ENCODE data around the gene CLEC16A. TPM values are rescaled to one million over a fixed set of nuclear protein-coding genes. Genes with fewer than 3 reads are reported as not detected.

CLEC16A gene
- total RNA-seq, 1 donor from 2014 or later, result 57.6 TPM

DNA sequence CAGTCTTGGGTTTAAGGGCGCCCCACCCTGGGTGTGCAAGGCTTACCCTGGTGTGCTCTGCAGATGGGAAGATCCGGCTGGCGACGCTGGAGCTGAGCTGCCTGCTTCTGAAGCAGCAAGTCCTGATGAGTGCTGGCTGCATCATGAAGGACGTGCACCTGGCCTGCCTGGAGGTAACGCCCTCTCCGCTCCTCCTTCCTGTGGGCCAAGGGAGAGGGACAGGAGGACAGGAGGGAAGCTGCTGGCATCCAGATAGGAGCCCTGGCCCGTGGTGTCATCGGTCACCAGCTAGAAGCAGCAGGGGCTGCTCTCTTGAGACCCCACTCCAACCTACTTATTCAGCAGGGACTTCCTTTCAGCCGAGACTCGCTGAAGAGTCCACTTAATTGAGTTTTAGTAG is 97.8 kb downstream of the CLEC16A start:
- POLR2A ChIA-PET, result no interaction called here
- Mint-ChIP-seq H3K4me1 (no peaks in the 10 kb centered on the region), H3K36me3 (ENCODE audit: low read depth) (peaks cover 80% of the 10 kb centered on the region), H3K4me3 (no peak overlapping the region), H3K9me3 (no peaks in the 10 kb centered on the region), H3K27me3 (no peaks in the 10 kb centered on the region), H3K27ac (no peak overlapping the region)
- CTCF ChIA-PET, result no interaction called here
- DNase-seq (no peak), ATAC-seq (ENCODE audit: low read depth) (no peak)
- TF ChIP-seq, protein P1, sequence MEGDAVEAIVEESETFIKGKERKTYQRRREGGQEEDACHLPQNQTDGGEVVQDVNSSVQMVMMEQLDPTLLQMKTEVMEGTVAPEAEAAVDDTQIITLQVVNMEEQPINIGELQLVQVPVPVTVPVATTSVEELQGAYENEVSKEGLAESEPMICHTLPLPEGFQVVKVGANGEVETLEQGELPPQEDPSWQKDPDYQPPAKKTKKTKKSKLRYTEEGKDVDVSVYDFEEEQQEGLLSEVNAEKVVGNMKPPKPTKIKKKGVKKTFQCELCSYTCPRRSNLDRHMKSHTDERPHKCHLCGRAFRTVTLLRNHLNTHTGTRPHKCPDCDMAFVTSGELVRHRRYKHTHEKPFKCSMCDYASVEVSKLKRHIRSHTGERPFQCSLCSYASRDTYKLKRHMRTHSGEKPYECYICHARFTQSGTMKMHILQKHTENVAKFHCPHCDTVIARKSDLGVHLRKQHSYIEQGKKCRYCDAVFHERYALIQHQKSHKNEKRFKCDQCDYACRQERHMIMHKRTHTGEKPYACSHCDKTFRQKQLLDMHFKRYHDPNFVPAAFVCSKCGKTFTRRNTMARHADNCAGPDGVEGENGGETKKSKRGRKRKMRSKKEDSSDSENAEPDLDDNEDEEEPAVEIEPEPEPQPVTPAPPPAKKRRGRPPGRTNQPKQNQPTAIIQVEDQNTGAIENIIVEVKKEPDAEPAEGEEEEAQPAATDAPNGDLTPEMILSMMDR (IDR thresholded peaks at IDR 0.05), result no peak
- intact Hi-C loops (cut with micrococcal nuclease), result loop anchor here (5.0 kb wide), 1 partner anchor 40 kb away; no protein-coding TSS in a partner anchor

- TF ChIP-seq, protein P1 (IDR thresholded peaks at IDR 0.05), result no peak
- CTCF ChIA-PET, result no interaction called here
- no peak overlapping the region for H3K4me3 Mint-ChIP-seq
These were observed 101.1 kb downstream of the CLEC16A start for GRCh38 chr16:11045441-11045840.

DNA sequence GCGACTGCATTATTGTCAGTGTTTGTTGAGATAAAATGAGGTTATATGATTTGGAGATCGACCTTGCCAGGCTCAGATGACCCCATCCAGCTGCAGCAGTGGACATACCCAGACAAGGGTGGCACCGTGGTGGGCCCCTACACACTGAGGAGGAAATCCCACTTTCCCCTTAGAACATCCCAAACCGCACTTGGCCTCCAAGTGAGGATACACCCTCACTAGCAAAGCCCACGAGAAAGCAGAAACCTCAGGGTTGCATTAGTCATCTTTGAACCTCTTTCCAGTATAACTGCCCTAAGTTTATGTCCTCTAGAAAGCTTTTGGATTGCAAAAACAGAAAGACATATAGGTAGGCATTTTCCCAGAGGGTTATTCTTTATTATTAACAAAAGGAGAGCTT is 101.5 kb downstream of the CLEC16A start:
- DNase-seq (no peak), ATAC-seq (ENCODE audit: low read depth) (no peak)
- Mint-ChIP-seq H3K4me3 (no peak overlapping the region), H3K4me1 (no peaks in the 10 kb centered on the region), H3K36me3 (ENCODE audit: low read depth) (peaks cover 81% of the 10 kb centered on the region), H3K27me3 (no peaks in the 10 kb centered on the region), H3K27ac (no peak overlapping the region), H3K9me3 (no peaks in the 10 kb centered on the region)
- intact Hi-C loops (cut with micrococcal nuclease), result no loop called here
- ChIA-PET CTCF (no interaction called here), POLR2A (interaction anchor here (2.0 kb wide), 1 partner anchor 210 kb away, joined by 8 read pairs; the partner anchor contains the start of gene SOCS1)
- TF ChIP-seq, protein P1 (IDR thresholded peaks at IDR 0.05), result no peak

More at GRCh38 chr16:11045441-11045840, 101.1 kb downstream of the CLEC16A start:
- Mint-ChIP-seq H3K4me1 (no peaks in the 10 kb centered on the region), H3K27me3 (no peaks in the 10 kb centered on the region), H3K9me3 (no peaks in the 10 kb centered on the region), H3K36me3 (ENCODE audit: low read depth) (peaks cover 84% of the 10 kb centered on the region), H3K27ac (no peak overlapping the region)
- intact Hi-C loops (cut with micrococcal nuclease), result no loop called here
- ATAC-seq (ENCODE audit: low read depth) (no peak), DNase-seq (no peak)
- POLR2A ChIA-PET, result interaction anchor here (2.0 kb wide), 1 partner anchor 210 kb away, joined by 8 read pairs; the partner anchor contains the start of gene SOCS1

- Mint-ChIP-seq H3K9me3 (no peaks in the 10 kb centered on the region), H3K27ac (no peak overlapping the region), H3K36me3 (ENCODE audit: low read depth) (peaks cover 82% of the 10 kb centered on the region), H3K4me3 (no peak overlapping the region), H3K27me3 (no peaks in the 10 kb centered on the region), H3K4me1 (no peaks in the 10 kb centered on the region)
- intact Hi-C loops (cut with micrococcal nuclease), result no loop called here
- TF ChIP-seq, protein P1 (IDR thresholded peaks at IDR 0.05), result no peak
- no peak for DNase-seq
- POLR2A ChIA-PET, result interaction anchor here (2.0 kb wide), 1 partner anchor 209 kb away, joined by 8 read pairs; the partner anchor contains the start of gene SOCS1
- no peak for ATAC-seq (ENCODE audit: low read depth)
- CTCF ChIA-PET, result no interaction called here
These were observed 102.1 kb downstream of the CLEC16A start for GRCh38 chr16:11046382-11046931.

DNA sequence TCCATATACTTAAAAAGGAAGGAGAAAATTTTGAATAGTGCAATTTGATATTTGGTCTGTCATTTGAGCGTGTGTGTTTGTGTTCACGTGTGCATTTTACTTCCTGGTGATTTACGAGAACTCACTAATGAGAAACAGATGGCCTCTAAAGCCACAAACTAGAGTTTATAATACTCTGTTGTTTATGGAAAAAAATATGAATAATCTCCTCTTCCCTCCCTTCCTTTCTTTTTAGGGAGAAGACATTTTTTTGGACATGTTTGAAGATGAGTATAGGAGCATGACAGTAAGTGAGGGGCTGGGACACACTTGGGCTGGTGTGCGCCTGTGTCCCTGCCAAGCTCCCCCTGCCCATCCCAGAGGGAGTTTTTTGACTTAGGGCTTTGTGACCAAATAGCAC is 102.7 kb downstream of the CLEC16A start:
- Mint-ChIP-seq H3K4me3 (no peak overlapping the region), H3K27me3 (no peaks in the 10 kb centered on the region), H3K9me3 (no peaks in the 10 kb centered on the region), H3K27ac (no peak overlapping the region), H3K4me1 (peaks cover 5% of the 10 kb centered on the region), H3K36me3 (ENCODE audit: low read depth) (peaks cover 82% of the 10 kb centered on the region)
- POLR2A ChIA-PET, result interaction anchor here (0.5 kb wide), 1 partner anchor 207 kb away, joined by 3 read pairs; no protein-coding TSS in a partner anchor
- ATAC-seq (ENCODE audit: low read depth) (no peak), DNase-seq (no peak)
- CTCF ChIA-PET, result no interaction called here
- intact Hi-C loops (cut with micrococcal nuclease), result no loop called here
- TF ChIP-seq, protein P1 (IDR thresholded peaks at IDR 0.05), result no peak
